GM12878 (cell line): ENCODE measurements around the gene OR6M1. TPM values are rescaled to one million over a fixed set of nuclear protein-coding genes. Genes with fewer than 3 reads are reported as not detected.

Source experiments
- ATAC-seq: fragments of 200-7000 bp; cut with Tn5 transposase; 3 replicates; pipeline ENCODE4 v1.9.1; 2020; ENCODE audit warnings: mild to moderate bottlenecking, moderate library complexity
- BruUV-seq: library from RNA; stranded (reverse); fragments of 400-500 nt; replicated peaks from 2 replicates; lab custom pipeline; 2021; lab: Mats Ljungman, UMichigan
- CTCF ChIA-PET: fragments of 300-600 bp; sonication (Branson Sonifier 250); formaldehyde crosslinking; extraction: SDS; loops from one replicate; lab custom pipeline; 2021; ENCODE audit warnings: inconsistent platforms; lab: Yijun Ruan, JAX
- POLR2A ChIA-PET: fragments of 350-600 bp; formaldehyde crosslinking; extraction: SDS; loops from one replicate; lab custom pipeline; 2021; ENCODE audit warnings: inconsistent platforms; lab: Charles Lee
- RAD21 ChIA-PET: fragments of 300-600 bp; sonication (Branson Sonifier 250); formaldehyde crosslinking; loops from one replicate; lab custom pipeline; 2023; ENCODE audit warnings: antibody characterized with exemption; ENCODE audit not compliant: unreplicated experiment; lab: Charles Lee
- SMC1A ChIA-PET: fragments of 300-600 bp; sonication (Branson Sonifier 250); formaldehyde crosslinking; loops from one replicate; lab custom pipeline; 2023; ENCODE audit not compliant: unreplicated experiment, uncharacterized antibody; lab: Charles Lee
- DNase-seq: peaks from one replicate; pipeline ENCODE4 v3.0.0-alpha.2; 2011; ENCODE audit warnings: low read depth, low spot score
- FAIRE-seq: peaks from 3 replicates; lab custom pipeline; 2011; peaks lifted over from hg19 to GRCh38; lab: Jason Lieb, UNC
- H2AFZ ChIP-seq: 2 replicates; pipeline ENCODE4 v1.6.0; 2011; ENCODE audit warnings: low read depth, low read length, control low read depth; ENCODE audit not compliant: control insufficient read depth
- H3K27ac ChIP-seq: 2 replicates; pipeline ENCODE4 v1.5.1; 2011; ENCODE audit warnings: control low read depth; ENCODE audit not compliant: control insufficient read depth, insufficient read depth
- H3K27me3 ChIP-seq, 2 experiments: replicated peaks in 1 of 2; 2 replicates each; pipeline versions ENCODE4 v1.6.0 to v1.6.1; 2011; ENCODE audit warnings: low read length in 1 of 2; ENCODE audit not compliant: control insufficient read depth in 2 of 2, insufficient read depth in 2 of 2
- H3K36me3 ChIP-seq, 2 experiments: 2 replicates each; pipeline ENCODE4 v1.5.1; 2011; ENCODE audit warnings: low read length in 1 of 2; ENCODE audit not compliant: control insufficient read depth in 2 of 2, insufficient read depth in 2 of 2
- H3K4me1 ChIP-seq: 2 replicates; pipeline ENCODE4 v1.6.1; 2011; ENCODE audit warnings: mild to moderate bottlenecking, low read length, moderate library complexity, mixed read lengths; ENCODE audit not compliant: control insufficient read depth, insufficient read depth
- H3K4me2 ChIP-seq: 2 replicates; pipeline ENCODE4 v1.6.0; 2011; ENCODE audit warnings: control low read depth; ENCODE audit not compliant: control insufficient read depth, insufficient read depth
- H3K4me3 ChIP-seq: fragments of 200-600 bp; sonication (generic); 2 replicates; pipeline ENCODE4 v1.5.1; 2016
- H3K79me2 ChIP-seq: 2 replicates; pipeline ENCODE4 v1.6.0; 2011; ENCODE audit warnings: low read length; ENCODE audit not compliant: control insufficient read depth, insufficient read depth
- H3K9ac ChIP-seq: 2 replicates; pipeline ENCODE4 v1.8.0; 2011; ENCODE audit warnings: low read length, control low read depth, mixed read lengths; ENCODE audit not compliant: control insufficient read depth, insufficient read depth
- H3K9me3 ChIP-seq: replicated peaks from 3 replicates; pipeline ENCODE4 v1.5.1; 2011; ENCODE audit warnings: mild to moderate bottlenecking, low read length; ENCODE audit not compliant: control insufficient read depth, insufficient read depth
- H4K20me1 ChIP-seq: 2 replicates; pipeline ENCODE4 v1.6.0; 2011; ENCODE audit not compliant: control insufficient read depth, insufficient read depth
- ASH2L ChIP-seq: fragments of 300-600, 200-600 bp; sonication (generic); IDR thresholded peaks from 2 replicates; pipeline ENCODE4 v1.6.1; 2017; ENCODE audit warnings: low read depth, mild to moderate bottlenecking, borderline replicate concordance
- FOXM1 ChIP-seq: IDR thresholded peaks from 2 replicates; pipeline ENCODE4 v1.6.1; 2012; ENCODE audit warnings: low read depth, mild to moderate bottlenecking, inconsistent platforms, low read length, moderate library complexity
- IKZF2 ChIP-seq, 2 experiments: fragments of 450-650 bp; IDR thresholded peaks; 2 replicates each; pipeline ENCODE4 v1.6.1; 2017; ENCODE audit warnings: mild to moderate bottlenecking in 2 of 2, moderate library complexity in 2 of 2
- JUNB ChIP-seq: IDR thresholded peaks from 2 replicates; pipeline ENCODE4 v1.6.1; 2016; ENCODE audit warnings: antibody characterized with exemption, mild to moderate bottlenecking
- NFIC ChIP-seq: IDR thresholded peaks from 2 replicates; pipeline ENCODE4 v1.6.1; 2012; ENCODE audit warnings: low read depth, mild to moderate bottlenecking, inconsistent platforms, low read length, moderate library complexity
- PAX8 ChIP-seq: fragments of 450-650 bp; IDR thresholded peaks from 2 replicates; pipeline ENCODE4 v1.6.1; 2017; ENCODE audit warnings: mild to moderate bottlenecking, moderate library complexity
- RAD51 ChIP-seq: fragments of 450-650 bp; IDR thresholded peaks from 2 replicates; pipeline ENCODE4 v1.6.1; 2016; ENCODE audit warnings: moderate library complexity, mild to moderate bottlenecking, inconsistent platforms
- TCF12 ChIP-seq: IDR thresholded peaks from 2 replicates; pipeline ENCODE4 v1.6.1; 2011; ENCODE audit warnings: low read depth, mild to moderate bottlenecking, low read length
- WGBS: methylation state at CpG from one replicate; pipeline ENCODE4 v1.1.6; 2016; ENCODE audit warnings: low lambda C conversion rate; ENCODE audit not compliant: insufficient replicate concordance, insufficient coverage; ENCODE audit errors: missing lambda C conversion rate; 5-methylcytosine and 5-hydroxymethylcytosine counted together
- in situ Hi-C: fragments of 300-500 bp; cut with MboI; formaldehyde crosslinking; loops from 9 replicates; pipeline ENCODE4 v1.14.3; 2018; ENCODE audit warnings: mixed read lengths
- intact Hi-C: fragments of 100-400 bp; cut with micrococcal nuclease; formaldehyde crosslinking; loops from one replicate; pipeline ENCODE4 v1.14.2; 2022; ENCODE audit not compliant: unreplicated experiment
- polyA plus RNA-seq, 11 experiments: library from polyadenylated mRNA; depleted of rRNA in 4 of 11; unstranded in 6 of 11; stranded (reverse) in 5 of 11; fragments of >200 nt; fragmentation: Nextera tagmentation in 4 of 11; fragmentation: Illumina TruSeq in 1 of 11; extraction: Ambion mirVana in 4 of 11; extraction: Trizol in 1 of 11; gene quantifications; 1 replicate in 1 of 11; 2 replicates in 10 of 11; pipeline versions ENCODE4 v1.2.1 to v1.2.3, GENCODE V29; 2011 to 2016; ENCODE audit warnings: inconsistent platforms in 2 of 11, missing spikeins in 2 of 11, low read depth in 1 of 11
- total RNA-seq, 4 experiments: library from RNA; depleted of rRNA in 3 of 4; stranded (reverse); fragments of >200 nt in 3 of 4; fragmentation: Illumina TruSeq in 1 of 4; extraction: Trizol in 1 of 4; gene quantifications; 2 replicates each; pipeline versions ENCODE4 v1.2.1 to v1.2.3, GENCODE V29; 2013 to 2021
- TF ChIP-seq, protein P1 (sequence below): IDR thresholded peaks from 2 replicates; pipeline ENCODE4 v1.6.1; 2012; ENCODE audit warnings: mild to moderate bottlenecking, low read depth, low read length
- TF ChIP-seq, protein P2 (sequence below): fragments of 450-650 bp; IDR thresholded peaks from 2 replicates; pipeline ENCODE4 v1.6.1; 2017; ENCODE audit warnings: mild to moderate bottlenecking
- TF ChIP-seq, protein P3 (sequence below): IDR thresholded peaks from 2 replicates; pipeline ENCODE4 v1.6.1; 2012; ENCODE audit warnings: low read depth, low read length, improper control_type of control experiment
- TF ChIP-seq, protein P4 (sequence below): IDR thresholded peaks from 2 replicates; pipeline ENCODE4 v1.6.1; 2011; ENCODE audit warnings: borderline replicate concordance, low read depth, mild to moderate bottlenecking, moderate library complexity, mixed read lengths, low read length; ENCODE audit not compliant: insufficient read depth; ENCODE audit errors: extremely low read length
- TF ChIP-seq, protein P5 (sequence below): IDR thresholded peaks from 2 replicates; pipeline ENCODE4 v1.6.1; 2011; ENCODE audit warnings: mild to moderate bottlenecking, low read depth, low read length, moderate library complexity; ENCODE audit not compliant: insufficient replicate concordance
- TF ChIP-seq, protein P6 (sequence below): fragments of 450-650 bp; IDR thresholded peaks from 2 replicates; pipeline ENCODE4 v1.6.1; 2017; ENCODE audit warnings: mild to moderate bottlenecking, low read depth, inconsistent platforms; ENCODE audit not compliant: poor library complexity, severe bottlenecking

OR6M1 gene
- total and polyA plus RNA-seq, 10 of the 15 experiments (the other 5 are each of a cell fraction or from before 2014, with no cell fraction given): not detected

DNA sequence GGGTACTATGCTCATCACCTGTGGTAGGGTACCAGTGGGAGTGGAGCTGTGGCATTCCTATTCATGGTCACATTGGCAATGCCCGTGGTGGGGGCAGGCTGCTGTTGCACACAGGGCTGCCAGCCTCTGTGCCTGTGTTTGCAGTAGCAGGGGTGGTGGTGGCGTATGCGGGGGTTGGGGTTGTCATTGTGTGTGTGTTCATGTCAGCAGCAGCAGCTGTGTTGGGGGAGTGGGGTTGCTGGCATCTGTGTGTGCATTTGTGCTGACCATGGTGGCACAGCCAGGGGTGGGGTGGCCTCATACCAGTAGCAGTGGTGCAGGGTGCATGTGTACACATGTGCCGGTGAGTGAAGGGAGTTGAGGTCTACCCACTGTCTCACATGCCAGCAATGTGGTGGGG lies 45.0 kb upstream of the OR6M1 start:
- ChIA-PET RAD21 (no interaction called here), SMC1A (no interaction called here), CTCF (no interaction called here), POLR2A (no interaction called here)
- Histone ChIP-seq H2AFZ (no peak overlapping the region), H3K27ac (no peak overlapping the region), H3K4me3 (no peak overlapping the region), H3K4me1 (no peaks in the 10 kb centered on the region), H3K9ac (no peak overlapping the region), H4K20me1 (no peaks in the 10 kb centered on the region), H3K79me2 (no peaks in the 10 kb centered on the region), H3K9me3 (no peaks in the 10 kb centered on the region), H3K27me3 (no peaks in the 10 kb centered on the region; a peak in 1 of 4 replicates), H3K4me2 (no peak overlapping the region), H3K36me3 (no peaks in the 10 kb centered on the region)
- DNase-seq (no peak), FAIRE-seq (no peak), ATAC-seq (no peak)
- in situ Hi-C loops (no loop called here), intact Hi-C loops (no loop called here)
- BruUV-seq: no TSS peak
- WGBS: 43% methylated on average over 4 of the region's 4 CpGs
- TF ChIP-seq, protein P1, sequence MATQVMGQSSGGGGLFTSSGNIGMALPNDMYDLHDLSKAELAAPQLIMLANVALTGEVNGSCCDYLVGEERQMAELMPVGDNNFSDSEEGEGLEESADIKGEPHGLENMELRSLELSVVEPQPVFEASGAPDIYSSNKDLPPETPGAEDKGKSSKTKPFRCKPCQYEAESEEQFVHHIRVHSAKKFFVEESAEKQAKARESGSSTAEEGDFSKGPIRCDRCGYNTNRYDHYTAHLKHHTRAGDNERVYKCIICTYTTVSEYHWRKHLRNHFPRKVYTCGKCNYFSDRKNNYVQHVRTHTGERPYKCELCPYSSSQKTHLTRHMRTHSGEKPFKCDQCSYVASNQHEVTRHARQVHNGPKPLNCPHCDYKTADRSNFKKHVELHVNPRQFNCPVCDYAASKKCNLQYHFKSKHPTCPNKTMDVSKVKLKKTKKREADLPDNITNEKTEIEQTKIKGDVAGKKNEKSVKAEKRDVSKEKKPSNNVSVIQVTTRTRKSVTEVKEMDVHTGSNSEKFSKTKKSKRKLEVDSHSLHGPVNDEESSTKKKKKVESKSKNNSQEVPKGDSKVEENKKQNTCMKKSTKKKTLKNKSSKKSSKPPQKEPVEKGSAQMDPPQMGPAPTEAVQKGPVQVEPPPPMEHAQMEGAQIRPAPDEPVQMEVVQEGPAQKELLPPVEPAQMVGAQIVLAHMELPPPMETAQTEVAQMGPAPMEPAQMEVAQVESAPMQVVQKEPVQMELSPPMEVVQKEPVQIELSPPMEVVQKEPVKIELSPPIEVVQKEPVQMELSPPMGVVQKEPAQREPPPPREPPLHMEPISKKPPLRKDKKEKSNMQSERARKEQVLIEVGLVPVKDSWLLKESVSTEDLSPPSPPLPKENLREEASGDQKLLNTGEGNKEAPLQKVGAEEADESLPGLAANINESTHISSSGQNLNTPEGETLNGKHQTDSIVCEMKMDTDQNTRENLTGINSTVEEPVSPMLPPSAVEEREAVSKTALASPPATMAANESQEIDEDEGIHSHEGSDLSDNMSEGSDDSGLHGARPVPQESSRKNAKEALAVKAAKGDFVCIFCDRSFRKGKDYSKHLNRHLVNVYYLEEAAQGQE: no peak
- TF ChIP-seq PAX8 (no peak), RAD51 (no peak), FOXM1 (no peak), NFIC (no peak), ASH2L (no peak), IKZF2 (IDR thresholded peaks at IDR 0.05) (no peak), JUNB (no peak), TCF12 (no peak)
- TF ChIP-seq, protein P2, sequence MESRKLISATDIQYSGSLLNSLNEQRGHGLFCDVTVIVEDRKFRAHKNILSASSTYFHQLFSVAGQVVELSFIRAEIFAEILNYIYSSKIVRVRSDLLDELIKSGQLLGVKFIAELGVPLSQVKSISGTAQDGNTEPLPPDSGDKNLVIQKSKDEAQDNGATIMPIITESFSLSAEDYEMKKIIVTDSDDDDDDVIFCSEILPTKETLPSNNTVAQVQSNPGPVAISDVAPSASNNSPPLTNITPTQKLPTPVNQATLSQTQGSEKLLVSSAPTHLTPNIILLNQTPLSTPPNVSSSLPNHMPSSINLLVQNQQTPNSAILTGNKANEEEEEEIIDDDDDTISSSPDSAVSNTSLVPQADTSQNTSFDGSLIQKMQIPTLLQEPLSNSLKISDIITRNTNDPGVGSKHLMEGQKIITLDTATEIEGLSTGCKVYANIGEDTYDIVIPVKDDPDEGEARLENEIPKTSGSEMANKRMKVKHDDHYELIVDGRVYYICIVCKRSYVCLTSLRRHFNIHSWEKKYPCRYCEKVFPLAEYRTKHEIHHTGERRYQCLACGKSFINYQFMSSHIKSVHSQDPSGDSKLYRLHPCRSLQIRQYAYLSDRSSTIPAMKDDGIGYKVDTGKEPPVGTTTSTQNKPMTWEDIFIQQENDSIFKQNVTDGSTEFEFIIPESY: no peak
- TF ChIP-seq, protein P3, sequence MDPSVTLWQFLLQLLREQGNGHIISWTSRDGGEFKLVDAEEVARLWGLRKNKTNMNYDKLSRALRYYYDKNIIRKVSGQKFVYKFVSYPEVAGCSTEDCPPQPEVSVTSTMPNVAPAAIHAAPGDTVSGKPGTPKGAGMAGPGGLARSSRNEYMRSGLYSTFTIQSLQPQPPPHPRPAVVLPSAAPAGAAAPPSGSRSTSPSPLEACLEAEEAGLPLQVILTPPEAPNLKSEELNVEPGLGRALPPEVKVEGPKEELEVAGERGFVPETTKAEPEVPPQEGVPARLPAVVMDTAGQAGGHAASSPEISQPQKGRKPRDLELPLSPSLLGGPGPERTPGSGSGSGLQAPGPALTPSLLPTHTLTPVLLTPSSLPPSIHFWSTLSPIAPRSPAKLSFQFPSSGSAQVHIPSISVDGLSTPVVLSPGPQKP: no peak
- TF ChIP-seq, protein P4, sequence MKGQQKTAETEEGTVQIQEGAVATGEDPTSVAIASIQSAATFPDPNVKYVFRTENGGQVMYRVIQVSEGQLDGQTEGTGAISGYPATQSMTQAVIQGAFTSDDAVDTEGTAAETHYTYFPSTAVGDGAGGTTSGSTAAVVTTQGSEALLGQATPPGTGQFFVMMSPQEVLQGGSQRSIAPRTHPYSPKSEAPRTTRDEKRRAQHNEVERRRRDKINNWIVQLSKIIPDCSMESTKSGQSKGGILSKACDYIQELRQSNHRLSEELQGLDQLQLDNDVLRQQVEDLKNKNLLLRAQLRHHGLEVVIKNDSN: no peak
- TF ChIP-seq, protein P5, sequence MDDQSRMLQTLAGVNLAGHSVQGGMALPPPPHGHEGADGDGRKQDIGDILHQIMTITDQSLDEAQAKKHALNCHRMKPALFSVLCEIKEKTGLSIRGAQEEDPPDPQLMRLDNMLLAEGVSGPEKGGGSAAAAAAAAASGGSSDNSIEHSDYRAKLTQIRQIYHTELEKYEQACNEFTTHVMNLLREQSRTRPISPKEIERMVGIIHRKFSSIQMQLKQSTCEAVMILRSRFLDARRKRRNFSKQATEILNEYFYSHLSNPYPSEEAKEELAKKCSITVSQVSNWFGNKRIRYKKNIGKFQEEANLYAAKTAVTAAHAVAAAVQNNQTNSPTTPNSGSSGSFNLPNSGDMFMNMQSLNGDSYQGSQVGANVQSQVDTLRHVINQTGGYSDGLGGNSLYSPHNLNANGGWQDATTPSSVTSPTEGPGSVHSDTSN: no peak
- TF ChIP-seq, protein P6, sequence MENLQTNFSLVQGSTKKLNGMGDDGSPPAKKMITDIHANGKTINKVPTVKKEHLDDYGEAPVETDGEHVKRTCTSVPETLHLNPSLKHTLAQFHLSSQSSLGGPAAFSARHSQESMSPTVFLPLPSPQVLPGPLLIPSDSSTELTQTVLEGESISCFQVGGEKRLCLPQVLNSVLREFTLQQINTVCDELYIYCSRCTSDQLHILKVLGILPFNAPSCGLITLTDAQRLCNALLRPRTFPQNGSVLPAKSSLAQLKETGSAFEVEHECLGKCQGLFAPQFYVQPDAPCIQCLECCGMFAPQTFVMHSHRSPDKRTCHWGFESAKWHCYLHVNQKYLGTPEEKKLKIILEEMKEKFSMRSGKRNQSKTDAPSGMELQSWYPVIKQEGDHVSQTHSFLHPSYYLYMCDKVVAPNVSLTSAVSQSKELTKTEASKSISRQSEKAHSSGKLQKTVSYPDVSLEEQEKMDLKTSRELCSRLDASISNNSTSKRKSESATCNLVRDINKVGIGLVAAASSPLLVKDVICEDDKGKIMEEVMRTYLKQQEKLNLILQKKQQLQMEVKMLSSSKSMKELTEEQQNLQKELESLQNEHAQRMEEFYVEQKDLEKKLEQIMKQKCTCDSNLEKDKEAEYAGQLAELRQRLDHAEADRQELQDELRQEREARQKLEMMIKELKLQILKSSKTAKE: no peak
